Cardiac muscle cell (in vitro differentiated cells and primary cell): ENCODE measurements around the gene GAN. TPM values are rescaled to one million over a fixed set of nuclear protein-coding genes. Genes with fewer than 3 reads are reported as not detected.

Experiments used
- DNase-seq, 2 donors: peaks; one replicate each; pipeline versions ENCODE4 v3.0.0 to v3.0.0-alpha.2; 2010 to 2017; ENCODE audit warnings: low read depth in 1 of 2, low spot score in 1 of 2
- H3K27ac ChIP-seq: fragments of 200-600 bp; sonication (generic); 2 replicates; pipeline ENCODE4 v1.5.1; 2016
- H3K27me3 ChIP-seq: fragments of 200-600 bp; sonication (generic); 2 replicates; pipeline ENCODE4 v1.6.0; 2016; ENCODE audit warnings: control low read depth
- H3K36me3 ChIP-seq: fragments of 200-600 bp; sonication (generic); 2 replicates; pipeline ENCODE4 v1.5.1; 2016; ENCODE audit warnings: control low read depth
- H3K4me1 ChIP-seq: fragments of 200-600 bp; sonication (generic); 2 replicates; pipeline ENCODE4 v1.8.1; 2017; ENCODE audit warnings: low read depth, mild to moderate bottlenecking, mixed run types
- H3K4me3 ChIP-seq: fragments of 200-600 bp; sonication (generic); 2 replicates; pipeline ENCODE4 v1.5.1; 2016; ENCODE audit warnings: mild to moderate bottlenecking
- H3K9me3 ChIP-seq: fragments of 200-600 bp; sonication (generic); 2 replicates; pipeline ENCODE4 v1.5.1; 2017; ENCODE audit warnings: low read depth, mild to moderate bottlenecking, control low read depth
- polyA plus RNA-seq: library from polyadenylated mRNA; unstranded; fragments of >200 nt; fragmentation: Nextera tagmentation; extraction: Ambion mirVana; gene quantifications from 2 replicates; pipeline ENCODE4 v1.2.1, GENCODE V29; 2016
- total RNA-seq: library from RNA; depleted of rRNA; stranded (reverse); fragments of >200 nt; gene quantifications from 2 replicates; pipeline ENCODE4 v1.2.3, GENCODE V29; 2016
- TF ChIP-seq, protein P1 (sequence below): IDR thresholded peaks from 2 replicates; pipeline ENCODE4 v1.5.1; 2012; ENCODE audit warnings: low read depth, mild to moderate bottlenecking, low read length

GAN gene
- total and polyA plus RNA-seq, 2 experiments from 2014 or later = 2.7 to 30.8 TPM

DNA sequence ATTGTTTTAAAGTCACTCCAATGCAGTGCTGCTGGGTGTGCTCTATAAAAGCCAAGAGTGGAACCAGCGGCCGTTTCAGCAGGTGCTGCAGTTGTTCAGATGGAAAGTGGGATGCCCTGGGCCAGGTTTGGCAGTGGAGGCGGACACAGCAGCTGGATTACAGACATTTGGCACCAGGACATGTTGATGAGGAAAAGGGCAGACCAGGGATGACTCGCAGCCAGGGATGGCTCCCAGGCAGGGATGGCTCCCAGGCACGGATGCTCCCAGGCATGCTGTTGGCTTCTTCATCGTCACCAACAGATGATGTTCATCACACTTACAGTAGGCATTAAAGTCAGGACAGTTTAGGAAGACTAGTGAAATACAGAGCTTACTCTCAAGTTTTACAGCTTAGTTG, 10.0 kb downstream of the GAN start:
- no peaks in the 10 kb centered on the region for H3K9me3 ChIP-seq
- peaks cover 51% of the 10 kb centered on the region for H3K4me1 ChIP-seq
- H3K27me3 ChIP-seq = no peaks in the 10 kb centered on the region
- no peak for DNase-seq
- H3K4me3 ChIP-seq = no peak overlapping the region
- H3K27ac ChIP-seq = no peak overlapping the region
- H3K36me3 ChIP-seq = no peaks in the 10 kb centered on the region
- TF ChIP-seq, protein P1, sequence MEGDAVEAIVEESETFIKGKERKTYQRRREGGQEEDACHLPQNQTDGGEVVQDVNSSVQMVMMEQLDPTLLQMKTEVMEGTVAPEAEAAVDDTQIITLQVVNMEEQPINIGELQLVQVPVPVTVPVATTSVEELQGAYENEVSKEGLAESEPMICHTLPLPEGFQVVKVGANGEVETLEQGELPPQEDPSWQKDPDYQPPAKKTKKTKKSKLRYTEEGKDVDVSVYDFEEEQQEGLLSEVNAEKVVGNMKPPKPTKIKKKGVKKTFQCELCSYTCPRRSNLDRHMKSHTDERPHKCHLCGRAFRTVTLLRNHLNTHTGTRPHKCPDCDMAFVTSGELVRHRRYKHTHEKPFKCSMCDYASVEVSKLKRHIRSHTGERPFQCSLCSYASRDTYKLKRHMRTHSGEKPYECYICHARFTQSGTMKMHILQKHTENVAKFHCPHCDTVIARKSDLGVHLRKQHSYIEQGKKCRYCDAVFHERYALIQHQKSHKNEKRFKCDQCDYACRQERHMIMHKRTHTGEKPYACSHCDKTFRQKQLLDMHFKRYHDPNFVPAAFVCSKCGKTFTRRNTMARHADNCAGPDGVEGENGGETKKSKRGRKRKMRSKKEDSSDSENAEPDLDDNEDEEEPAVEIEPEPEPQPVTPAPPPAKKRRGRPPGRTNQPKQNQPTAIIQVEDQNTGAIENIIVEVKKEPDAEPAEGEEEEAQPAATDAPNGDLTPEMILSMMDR = no peak

DNA sequence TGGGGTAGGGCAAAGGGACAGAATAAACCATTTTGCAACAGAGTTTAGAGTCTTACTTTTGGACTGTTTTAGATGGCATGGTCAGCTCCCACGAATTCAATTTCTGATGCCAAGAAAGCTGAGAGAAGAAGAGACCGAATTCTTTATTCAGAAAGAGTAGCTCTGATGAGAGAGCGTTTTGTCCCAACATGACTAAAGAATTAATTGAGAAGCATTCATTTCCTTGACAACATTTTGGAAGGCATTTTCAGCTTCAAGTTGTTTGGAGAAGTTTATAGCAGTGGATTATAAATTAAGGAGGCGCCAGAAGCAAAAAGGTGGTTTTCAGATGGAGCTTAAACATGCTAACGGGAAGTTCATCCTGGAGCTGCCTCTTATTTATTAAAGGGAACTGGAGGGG, 12.2 kb downstream of the GAN start:
- Histone ChIP-seq H3K36me3 (no peaks in the 10 kb centered on the region), H3K9me3 (no peaks in the 10 kb centered on the region), H3K4me3 (no peak overlapping the region), H3K4me1 (peaks cover 37% of the 10 kb centered on the region), H3K27me3 (no peaks in the 10 kb centered on the region), H3K27ac (no peak overlapping the region)
- DNase-seq = no peak
- TF ChIP-seq, protein P1 = no peak

GRCh38 chr16:81327447-81328196, 12.9 kb downstream of the GAN start:
- Histone ChIP-seq H3K4me3 (no peak overlapping the region), H3K9me3 (no peaks in the 10 kb centered on the region), H3K27me3 (no peaks in the 10 kb centered on the region), H3K4me1 (peaks cover 37% of the 10 kb centered on the region), H3K36me3 (no peaks in the 10 kb centered on the region), H3K27ac (no peak overlapping the region)
- no peak for DNase-seq
- TF ChIP-seq, protein P1 = no peak

GRCh38 chr16:81329947-81330346, 15.2 kb downstream of the GAN start:
- H3K27ac ChIP-seq = peak overlapping the region; percentile 13
- H3K9me3 ChIP-seq = no peaks in the 10 kb centered on the region
- TF ChIP-seq, protein P1 = no peak
- no peaks in the 10 kb centered on the region for H3K36me3 ChIP-seq
- H3K4me1 ChIP-seq = peaks cover 37% of the 10 kb centered on the region
- no peak overlapping the region for H3K4me3 ChIP-seq
- peak in 1 of 2 donors; percentile 79 for DNase-seq
- no peaks in the 10 kb centered on the region for H3K27me3 ChIP-seq

GRCh38 chr16:81333356-81333755, 18.6 kb downstream of the GAN start:
- TF ChIP-seq, protein P1 = no peak
- Histone ChIP-seq H3K27me3 (no peaks in the 10 kb centered on the region), H3K4me1 (peaks cover 19% of the 10 kb centered on the region), H3K4me3 (no peak overlapping the region), H3K36me3 (no peaks in the 10 kb centered on the region), H3K27ac (no peak overlapping the region), H3K9me3 (no peaks in the 10 kb centered on the region)
- no peak for DNase-seq
